ENCODE results near the gene ARHGAP10.

DNA sequence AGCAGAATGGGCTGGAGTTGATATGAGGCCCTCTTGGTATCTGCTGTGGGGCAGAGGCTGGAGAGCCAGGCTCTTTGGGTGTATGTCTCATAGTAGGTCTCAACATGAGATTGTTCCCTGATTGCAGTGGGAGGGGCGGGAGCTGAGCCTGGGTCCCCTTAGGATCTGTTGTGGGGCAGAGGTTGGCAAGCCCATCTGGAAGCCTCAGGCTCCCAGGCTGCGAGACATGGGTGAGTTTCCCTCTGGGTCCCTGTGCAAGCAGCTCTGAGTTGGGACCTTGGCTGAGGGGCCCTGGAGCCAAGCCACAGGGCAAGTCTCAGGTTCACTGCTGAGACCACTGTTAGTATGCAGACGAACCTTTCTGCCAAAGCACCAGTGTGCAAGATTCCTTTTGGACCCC, 201.9 kb downstream of the ARHGAP10 start:
- TF ChIP-seq, protein P1, sequence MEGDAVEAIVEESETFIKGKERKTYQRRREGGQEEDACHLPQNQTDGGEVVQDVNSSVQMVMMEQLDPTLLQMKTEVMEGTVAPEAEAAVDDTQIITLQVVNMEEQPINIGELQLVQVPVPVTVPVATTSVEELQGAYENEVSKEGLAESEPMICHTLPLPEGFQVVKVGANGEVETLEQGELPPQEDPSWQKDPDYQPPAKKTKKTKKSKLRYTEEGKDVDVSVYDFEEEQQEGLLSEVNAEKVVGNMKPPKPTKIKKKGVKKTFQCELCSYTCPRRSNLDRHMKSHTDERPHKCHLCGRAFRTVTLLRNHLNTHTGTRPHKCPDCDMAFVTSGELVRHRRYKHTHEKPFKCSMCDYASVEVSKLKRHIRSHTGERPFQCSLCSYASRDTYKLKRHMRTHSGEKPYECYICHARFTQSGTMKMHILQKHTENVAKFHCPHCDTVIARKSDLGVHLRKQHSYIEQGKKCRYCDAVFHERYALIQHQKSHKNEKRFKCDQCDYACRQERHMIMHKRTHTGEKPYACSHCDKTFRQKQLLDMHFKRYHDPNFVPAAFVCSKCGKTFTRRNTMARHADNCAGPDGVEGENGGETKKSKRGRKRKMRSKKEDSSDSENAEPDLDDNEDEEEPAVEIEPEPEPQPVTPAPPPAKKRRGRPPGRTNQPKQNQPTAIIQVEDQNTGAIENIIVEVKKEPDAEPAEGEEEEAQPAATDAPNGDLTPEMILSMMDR (IDR thresholded peaks at IDR 0.05) = no peak
- TF ChIP-seq, protein P2, sequence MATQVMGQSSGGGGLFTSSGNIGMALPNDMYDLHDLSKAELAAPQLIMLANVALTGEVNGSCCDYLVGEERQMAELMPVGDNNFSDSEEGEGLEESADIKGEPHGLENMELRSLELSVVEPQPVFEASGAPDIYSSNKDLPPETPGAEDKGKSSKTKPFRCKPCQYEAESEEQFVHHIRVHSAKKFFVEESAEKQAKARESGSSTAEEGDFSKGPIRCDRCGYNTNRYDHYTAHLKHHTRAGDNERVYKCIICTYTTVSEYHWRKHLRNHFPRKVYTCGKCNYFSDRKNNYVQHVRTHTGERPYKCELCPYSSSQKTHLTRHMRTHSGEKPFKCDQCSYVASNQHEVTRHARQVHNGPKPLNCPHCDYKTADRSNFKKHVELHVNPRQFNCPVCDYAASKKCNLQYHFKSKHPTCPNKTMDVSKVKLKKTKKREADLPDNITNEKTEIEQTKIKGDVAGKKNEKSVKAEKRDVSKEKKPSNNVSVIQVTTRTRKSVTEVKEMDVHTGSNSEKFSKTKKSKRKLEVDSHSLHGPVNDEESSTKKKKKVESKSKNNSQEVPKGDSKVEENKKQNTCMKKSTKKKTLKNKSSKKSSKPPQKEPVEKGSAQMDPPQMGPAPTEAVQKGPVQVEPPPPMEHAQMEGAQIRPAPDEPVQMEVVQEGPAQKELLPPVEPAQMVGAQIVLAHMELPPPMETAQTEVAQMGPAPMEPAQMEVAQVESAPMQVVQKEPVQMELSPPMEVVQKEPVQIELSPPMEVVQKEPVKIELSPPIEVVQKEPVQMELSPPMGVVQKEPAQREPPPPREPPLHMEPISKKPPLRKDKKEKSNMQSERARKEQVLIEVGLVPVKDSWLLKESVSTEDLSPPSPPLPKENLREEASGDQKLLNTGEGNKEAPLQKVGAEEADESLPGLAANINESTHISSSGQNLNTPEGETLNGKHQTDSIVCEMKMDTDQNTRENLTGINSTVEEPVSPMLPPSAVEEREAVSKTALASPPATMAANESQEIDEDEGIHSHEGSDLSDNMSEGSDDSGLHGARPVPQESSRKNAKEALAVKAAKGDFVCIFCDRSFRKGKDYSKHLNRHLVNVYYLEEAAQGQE (IDR thresholded peaks at IDR 0.05; ENCODE audit: insufficient read depth in 1 of 2, low read depth in 2 of 2, low read length in 1 of 2) = no peak
- TF ChIP-seq POLR2AphosphoS5 (IDR thresholded peaks at IDR 0.05; ENCODE audit: low read depth, low read length) = no peak

Measured in Panc1 (cell line).